Transverse colon (tissue), 4 donors: ENCODE data around the gene NRCAM. TPM values are rescaled to one million over a fixed set of nuclear protein-coding genes. Genes with fewer than 3 reads are reported as not detected.

ENCODE experiments used
- DNase-seq: peaks from one replicate; pipeline ENCODE4 v3.0.0-alpha.2; 2019
- H3K27ac ChIP-seq, 4 donors: fragments of 200-600 bp; sonication (generic); 2 replicates each; pipeline ENCODE4 v1.5.1; 2016 to 2018; ENCODE audit warnings: inconsistent platforms in 4 of 4
- H3K27me3 ChIP-seq: fragments of 200-600 bp; sonication (generic); 2 replicates; pipeline ENCODE4 v1.5.1; 2017; ENCODE audit warnings: inconsistent platforms
- H3K36me3 ChIP-seq, 4 donors: fragments of 200-600 bp; sonication (generic); 2 replicates each; pipeline ENCODE4 v1.5.1; 2017 to 2019; ENCODE audit warnings: inconsistent platforms in 4 of 4
- H3K4me1 ChIP-seq, 4 donors: fragments of 200-600 bp; sonication (generic); 2 replicates each; pipeline ENCODE4 v1.5.1; 2017 to 2020; ENCODE audit warnings: inconsistent platforms in 4 of 4
- H3K4me3 ChIP-seq, 4 donors: fragments of 200-600 bp; sonication (generic); 1 replicate in 1 of 4; 2 replicates in 3 of 4; pipeline versions ENCODE4 v1.5.1 to v1.6.1; 2017 to 2019; ENCODE audit warnings: inconsistent platforms in 4 of 4
- H3K9me3 ChIP-seq, 2 donors: fragments of 200-600 bp; sonication (generic); 2 replicates each; pipeline ENCODE4 v1.5.1; 2017 to 2019; ENCODE audit warnings: inconsistent platforms in 2 of 2
- CTCF ChIP-seq, 5 experiments: fragments of 200-600 bp in 3 of 5; fragments of 450-650 bp in 2 of 5; sonication (generic) in 3 of 5; IDR thresholded peaks; 1 replicate in 2 of 5; 2 replicates in 3 of 5; pipeline ENCODE4 v1.5.1; 2016 to 2017; ENCODE audit warnings: antibody characterized with exemption in 5 of 5, inconsistent platforms in 3 of 5, mild to moderate bottlenecking in 2 of 5, moderate library complexity in 1 of 5
- EP300 ChIP-seq: sonication (generic); formaldehyde crosslinking; IDR thresholded peaks from one replicate; pipeline ENCODE4 v1.6.1; 2017; ENCODE audit warnings: antibody characterized with exemption, low read depth
- POLR2A ChIP-seq: fragments of 450-650 bp; IDR thresholded peaks from one replicate; pipeline ENCODE4 v1.6.1; 2016; ENCODE audit warnings: antibody characterized with exemption, mild to moderate bottlenecking, moderate library complexity
- POLR2AphosphoS5 ChIP-seq, 3 donors: sonication (generic); formaldehyde crosslinking; IDR thresholded peaks; one replicate each; pipeline ENCODE4 v1.6.1; 2016; ENCODE audit warnings: antibody characterized with exemption in 3 of 3
- WGBS, 2 donors: methylation state at CpG; one replicate each; pipeline ENCODE4 v1.1.5; 2018; ENCODE audit warnings: low coverage in 1 of 2; 5-methylcytosine and 5-hydroxymethylcytosine counted together
- in situ Hi-C, 4 donors: fragments of 200-750 bp; cut with MboI; loops; one replicate each; pipeline versions ENCODE4 v1.15.0 to v1.15.1; 2017; ENCODE audit warnings: low sequenced_read_pairs in 3 of 4, low pct_ligation_motif_present in 1 of 4, low pct_unique_long_range_greater_than_20kb in 1 of 4
- intact Hi-C: fragments of 100-400 bp; cut with DNase I; formaldehyde crosslinking; loops from one replicate; pipeline ENCODE4 v1.15.1; 2023; ENCODE audit warnings: low total_unique reads
- total RNA-seq, 4 donors: library from RNA; depleted of rRNA; stranded (reverse); fragments of >200 nt; gene quantifications; one replicate each; pipeline ENCODE4 v1.1.0, GENCODE V29; 2016

NRCAM gene
- total RNA-seq, 4 donors from 2014 or later, result 0.60 to 2.5 (median 1.8) TPM

GRCh38 chr7:108193594-108194498 is 262.4 kb downstream of the NRCAM start:
- 68 to 72% methylated on average over 9 of the region's 9 CpGs for WGBS, 2 donors
- intact Hi-C loops, result no loop called here
- H3K4me3 ChIP-seq, result no peak overlapping the region
- in situ Hi-C loops, result loop anchor here in 3 of 4 donors (25.0 kb wide), 1 partner anchor 293 kb away; no protein-coding TSS in a partner anchor
- H3K27ac ChIP-seq, result no peak overlapping the region
- no peak for TF ChIP-seq POLR2AphosphoS5 (IDR thresholded peaks at IDR 0.05)
- no peak for TF ChIP-seq CTCF (IDR thresholded peaks at IDR 0.05)
- no peak for TF ChIP-seq EP300
- TF ChIP-seq POLR2A, result no peak
- no peaks in the 10 kb centered on the region for H3K36me3 ChIP-seq
- DNase-seq, result no peak
- no peaks in the 10 kb centered on the region for H3K27me3 ChIP-seq
- no peaks in the 10 kb centered on the region for H3K9me3 ChIP-seq
- H3K4me1 ChIP-seq, result no peaks in the 10 kb centered on the region

- WGBS, 2 donors, result 76 to 86% methylated on average over 4 of the region's 4 CpGs
- Histone ChIP-seq H3K27ac (no peak overlapping the region), H3K36me3 (no peaks in the 10 kb centered on the region), H3K4me1 (no peaks in the 10 kb centered on the region), H3K4me3 (no peak overlapping the region), H3K27me3 (no peaks in the 10 kb centered on the region), H3K9me3 (no peaks in the 10 kb centered on the region)
- no peak for DNase-seq
- in situ Hi-C loops, result loop anchor here in 3 of 4 donors (25.0 kb wide), 1 partner anchor 296 kb away; no protein-coding TSS in a partner anchor
- no peak for TF ChIP-seq CTCF (IDR thresholded peaks at IDR 0.05)
- no peak for TF ChIP-seq POLR2A
- no peak for TF ChIP-seq POLR2AphosphoS5 (IDR thresholded peaks at IDR 0.05)
- TF ChIP-seq EP300, result no peak
- intact Hi-C loops, result no loop called here
Observed at GRCh38 chr7:108190891-108191290, 265.3 kb downstream of the NRCAM start.

- no peaks in the 10 kb centered on the region for H3K9me3 ChIP-seq
- 50 to 65% methylated on average over 7 of the region's 7 CpGs for WGBS, 2 donors
- H3K36me3 ChIP-seq, result no peaks in the 10 kb centered on the region
- DNase-seq, result no peak
- H3K4me1 ChIP-seq, result no peaks in the 10 kb centered on the region
- H3K27me3 ChIP-seq, result no peaks in the 10 kb centered on the region
- intact Hi-C loops, result loop anchor here (5.0 kb wide), 1 partner anchor 307 kb away; no protein-coding TSS in a partner anchor
- no peak overlapping the region for H3K4me3 ChIP-seq
- in situ Hi-C loops, result loop anchor here in 3 of 4 donors (25.0 kb wide), 1 partner anchor 297 kb away; no protein-coding TSS in a partner anchor
- H3K27ac ChIP-seq, result no peak overlapping the region
- TF ChIP-seq CTCF (IDR thresholded peaks at IDR 0.05), result no peak
- no peak for TF ChIP-seq EP300
- TF ChIP-seq POLR2AphosphoS5 (IDR thresholded peaks at IDR 0.05), result no peak
- TF ChIP-seq POLR2A, result no peak
Observed at GRCh38 chr7:108189733-108190388, 266.4 kb downstream of the NRCAM start.

GRCh38 chr7:108188724-108189123 is 267.5 kb downstream of the NRCAM start:
- H3K9me3 ChIP-seq, result no peaks in the 10 kb centered on the region
- intact Hi-C loops, result loop anchor here (5.0 kb wide), 1 partner anchor 309 kb away; no protein-coding TSS in a partner anchor
- 73 to 85% methylated on average over 3 of the region's 3 CpGs for WGBS, 2 donors

More at GRCh38 chr7:108188724-108189123, 267.5 kb downstream of the NRCAM start:
- Histone ChIP-seq H3K27me3 (no peaks in the 10 kb centered on the region), H3K27ac (no peak overlapping the region), H3K4me3 (no peak overlapping the region), H3K36me3 (no peaks in the 10 kb centered on the region), H3K4me1 (no peaks in the 10 kb centered on the region)
- in situ Hi-C loops, result loop anchor here in 3 of 4 donors (25.0 kb wide), 1 partner anchor 299 kb away; no protein-coding TSS in a partner anchor
- TF ChIP-seq CTCF (IDR thresholded peaks at IDR 0.05) (no peak), POLR2A (no peak), POLR2AphosphoS5 (IDR thresholded peaks at IDR 0.05) (no peak), EP300 (no peak)
- no peak for DNase-seq
